ENCODE data around the gene RAP1GAP2.

RAP1GAP2 gene

DNA sequence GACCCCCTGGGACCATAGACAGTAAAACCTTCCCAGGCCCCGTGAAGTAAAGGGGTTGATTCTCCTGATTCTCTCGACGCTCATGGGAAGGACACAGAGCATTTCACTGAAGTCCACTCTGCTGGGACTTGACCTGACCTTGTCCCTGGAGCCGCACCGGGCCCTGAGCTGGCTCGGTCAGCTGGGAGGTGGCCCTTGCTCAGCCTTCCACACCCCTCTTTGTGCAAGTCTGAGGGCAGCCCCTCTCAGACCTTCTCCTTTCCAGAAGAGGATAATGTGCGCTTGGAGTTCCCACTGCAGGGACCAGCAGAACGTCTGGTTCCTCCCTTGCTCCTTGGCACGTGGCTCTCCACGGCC is 115.5 kb downstream of the RAP1GAP2 start:
- DNase-seq (ENCODE audit: low spot score): no peak

DNA sequence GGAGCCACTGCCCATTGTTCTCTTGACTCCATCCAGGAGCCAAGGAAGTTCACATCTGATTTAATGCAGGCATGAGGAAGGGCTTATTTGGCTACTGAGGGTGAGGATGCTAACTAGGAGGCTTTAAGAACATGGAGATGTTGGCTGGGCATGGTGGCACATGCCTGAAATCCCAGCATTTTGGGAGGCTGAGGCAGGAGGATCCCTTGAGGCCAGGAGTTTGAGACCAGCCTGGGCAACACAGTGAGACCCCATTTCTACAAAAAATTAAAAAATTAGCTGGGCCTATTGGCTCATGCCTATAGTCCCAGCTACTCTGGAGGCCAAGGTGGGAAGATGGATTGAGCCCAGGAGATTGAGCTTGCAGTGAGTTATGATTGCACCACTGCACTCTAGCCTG is 116.5 kb downstream of the RAP1GAP2 start:
- DNase-seq (ENCODE audit: low spot score): no peak

DNA sequence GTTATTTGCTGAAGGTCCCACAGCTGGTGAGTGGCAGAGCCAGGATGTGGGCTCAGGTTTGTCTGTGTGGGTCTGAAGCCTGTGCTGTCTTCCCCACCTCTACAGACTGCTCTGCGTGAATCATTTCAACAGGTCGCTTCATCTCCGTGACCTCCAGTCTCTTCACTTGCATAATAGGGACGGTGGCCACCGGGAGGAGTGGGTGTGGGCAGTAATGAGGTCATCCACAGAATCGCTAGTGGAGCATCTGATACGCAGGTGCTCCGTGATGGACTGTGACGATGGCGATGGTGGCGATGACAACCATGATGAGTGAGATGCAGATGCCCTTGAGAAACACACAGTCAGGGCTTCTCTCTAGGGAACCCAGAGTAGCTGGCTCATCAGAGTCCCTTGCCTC is 120.2 kb downstream of the RAP1GAP2 start:
- no peak for DNase-seq (ENCODE audit: low spot score)

DNA sequence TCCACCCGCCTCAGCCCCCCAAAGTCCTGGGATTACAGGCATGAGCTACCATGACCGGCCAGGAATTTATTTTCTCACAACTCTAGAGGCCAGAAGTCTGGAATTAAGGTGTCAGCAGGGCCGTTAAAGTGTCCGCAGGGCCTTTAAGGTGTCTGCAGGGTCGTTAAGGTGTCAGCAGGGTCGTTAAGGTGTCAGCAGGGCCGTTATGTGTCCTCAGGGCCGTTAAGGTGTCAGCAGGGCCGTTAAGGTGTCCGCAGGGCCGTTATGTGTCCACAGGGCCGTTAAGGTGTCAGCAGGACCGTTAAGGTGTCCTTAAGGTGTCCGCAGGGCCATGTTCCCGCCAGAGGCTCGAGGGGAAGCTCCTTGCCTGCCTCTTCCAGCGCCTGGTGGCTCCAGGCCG is 125.2 kb downstream of the RAP1GAP2 start:
- no peak for DNase-seq (ENCODE audit: low spot score)

DNA sequence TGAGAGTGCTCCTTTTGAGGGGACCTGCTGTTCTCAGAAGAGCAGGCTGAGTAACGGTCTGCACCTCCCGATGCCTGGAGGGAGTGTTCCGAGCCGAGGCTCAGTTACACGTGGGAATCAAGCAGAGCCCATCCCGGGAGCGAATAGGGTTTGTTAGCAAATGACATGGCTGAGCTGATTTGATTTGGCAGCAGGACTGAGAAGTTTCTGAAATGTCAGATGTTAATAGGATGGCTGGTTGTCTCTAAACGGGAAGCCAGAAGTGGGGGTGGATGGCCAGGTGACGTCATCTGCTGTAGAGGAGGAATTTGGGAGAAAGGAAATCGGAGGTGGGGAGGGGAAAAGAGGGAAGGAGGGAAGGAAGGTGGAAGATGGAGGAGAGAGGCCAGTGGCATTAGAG is 128.0 kb downstream of the RAP1GAP2 start:
- no peak for DNase-seq (ENCODE audit: low spot score)

DNA sequence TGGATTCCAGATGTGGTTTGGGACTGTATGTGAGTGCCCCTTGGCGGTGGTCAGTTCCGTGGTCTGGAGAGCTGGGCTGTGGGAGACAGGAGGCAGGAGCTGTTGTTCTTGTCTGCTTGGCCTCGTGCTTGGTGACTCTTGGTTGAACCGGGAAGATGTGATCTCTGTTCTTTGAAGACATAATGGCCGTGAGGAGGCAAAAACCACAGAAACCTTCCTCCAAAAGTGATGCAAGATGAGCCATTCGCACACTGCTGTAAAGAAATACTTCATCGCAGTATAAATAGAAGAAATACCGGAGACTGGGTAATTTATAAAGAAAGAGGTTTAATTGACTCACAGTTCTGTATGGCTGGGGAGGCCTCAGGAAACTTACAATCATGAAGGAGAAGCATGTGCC is 128.8 kb downstream of the RAP1GAP2 start:
- no peak for DNase-seq (ENCODE audit: low spot score)

DNA sequence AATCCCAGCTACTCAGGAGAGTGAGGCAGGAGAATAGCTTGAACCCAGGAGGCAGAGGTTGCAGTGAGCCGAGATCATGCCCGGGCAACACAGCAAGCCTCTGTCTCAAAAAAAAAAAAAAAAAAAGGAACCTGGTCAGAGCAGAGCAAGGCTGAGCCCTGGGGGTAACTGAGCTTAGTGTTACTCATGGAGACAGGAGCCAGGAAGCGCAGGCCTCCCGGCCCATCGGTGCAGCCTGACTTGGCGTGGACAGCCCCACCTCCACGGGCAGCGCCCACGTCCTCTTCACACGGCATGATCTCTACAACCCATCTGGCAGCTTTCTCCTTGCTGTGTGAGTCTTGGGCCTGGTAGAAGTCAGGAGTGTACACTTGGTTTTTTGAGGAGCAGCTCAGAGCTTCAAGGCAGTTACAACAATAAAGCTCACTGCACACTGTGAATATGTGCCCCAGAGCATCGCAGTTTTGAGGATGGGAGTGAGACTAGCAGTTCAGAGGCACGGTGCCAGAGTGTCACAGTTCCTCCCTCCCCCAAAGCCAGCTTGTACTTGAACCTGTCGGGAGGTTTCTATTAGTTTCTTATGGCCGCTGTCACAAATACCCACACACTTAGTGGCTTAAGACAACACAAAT is 129.9 kb downstream of the RAP1GAP2 start:
- no peak for DNase-seq (ENCODE audit: low spot score)

DNA sequence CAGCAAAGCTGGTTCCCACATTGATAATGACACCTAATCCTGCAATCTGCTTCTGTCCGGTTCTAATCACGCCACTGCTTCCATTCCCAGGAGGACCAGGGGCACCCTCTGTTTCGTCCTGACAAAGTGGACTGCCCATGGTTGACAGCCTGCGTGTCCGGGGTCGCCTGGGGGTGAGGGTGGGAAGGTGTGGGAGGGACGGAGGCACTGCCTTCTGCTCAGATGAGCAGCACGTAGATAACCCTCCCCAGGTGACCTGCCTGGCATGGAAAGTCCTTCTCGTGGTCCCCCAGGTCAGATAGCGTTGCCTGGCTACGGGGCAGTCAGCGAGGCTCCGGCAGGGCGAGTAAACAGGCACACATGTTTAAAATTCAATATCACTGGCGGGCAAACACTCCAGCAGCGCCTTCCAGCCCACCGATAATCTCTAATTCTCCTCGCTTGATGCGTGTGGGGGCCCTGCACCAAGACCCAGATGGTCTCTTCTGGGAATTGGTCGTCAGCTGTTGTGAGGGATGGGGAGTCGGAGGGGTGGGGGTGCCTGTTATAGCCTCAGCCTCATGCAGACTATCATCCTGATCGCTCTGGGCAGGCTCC is 132.2 kb downstream of the RAP1GAP2 start:
- DNase-seq (ENCODE audit: low spot score): no peak

DNA sequence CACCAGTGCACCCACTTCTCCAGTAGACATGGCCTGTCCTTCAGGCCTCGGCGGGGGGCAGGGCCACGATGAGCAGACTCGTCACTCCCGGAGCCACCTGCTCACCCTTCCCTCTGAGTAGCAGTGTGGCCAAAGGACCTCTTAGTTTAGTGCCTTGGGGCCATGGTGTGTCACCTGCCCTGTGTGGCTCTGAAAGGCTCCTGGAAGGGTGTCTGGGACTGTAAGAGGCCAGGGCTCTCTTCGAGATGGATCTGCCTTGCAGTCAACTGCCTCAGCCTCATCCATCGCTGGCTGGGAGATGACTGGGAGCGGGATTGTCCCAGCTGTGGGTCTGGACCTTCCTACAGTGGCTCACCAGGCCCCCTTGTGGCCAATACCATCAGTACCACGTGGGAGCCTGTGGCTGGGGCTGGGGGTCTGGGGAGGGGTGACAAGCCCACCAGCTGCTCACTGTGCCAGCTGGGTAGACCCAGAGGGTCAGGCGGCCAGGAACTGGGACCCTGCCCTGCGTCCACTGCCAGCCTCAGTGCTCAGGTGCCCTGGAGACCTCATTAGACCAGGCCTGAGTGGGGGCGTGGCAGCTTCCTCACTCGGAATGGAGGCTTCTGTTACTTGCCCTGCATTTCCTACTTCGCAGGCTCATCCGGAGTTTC is 133.8 kb downstream of the RAP1GAP2 start:
- DNase-seq (ENCODE audit: low spot score): peak; percentile 42

DNA sequence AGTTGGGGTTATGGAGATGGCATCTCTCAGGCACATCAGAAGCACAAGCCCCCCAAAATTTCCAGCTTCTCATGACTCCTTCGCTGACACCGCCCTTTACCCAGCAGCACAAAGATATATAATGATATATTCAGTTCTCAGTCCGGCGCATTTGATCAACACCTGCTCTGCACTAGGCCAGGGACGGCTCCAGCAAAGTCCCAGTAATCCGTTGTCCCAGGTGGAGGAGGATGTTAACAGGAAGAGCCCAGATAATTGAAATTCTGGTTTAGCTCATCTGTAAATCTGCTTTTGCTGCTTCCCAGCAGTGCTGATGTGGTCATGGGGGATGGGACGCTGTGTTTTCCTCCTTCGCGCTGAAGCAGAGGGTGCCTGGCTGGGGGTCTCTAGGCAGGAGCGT is 135.6 kb downstream of the RAP1GAP2 start:
- no peak for DNase-seq (ENCODE audit: low spot score)

DNA sequence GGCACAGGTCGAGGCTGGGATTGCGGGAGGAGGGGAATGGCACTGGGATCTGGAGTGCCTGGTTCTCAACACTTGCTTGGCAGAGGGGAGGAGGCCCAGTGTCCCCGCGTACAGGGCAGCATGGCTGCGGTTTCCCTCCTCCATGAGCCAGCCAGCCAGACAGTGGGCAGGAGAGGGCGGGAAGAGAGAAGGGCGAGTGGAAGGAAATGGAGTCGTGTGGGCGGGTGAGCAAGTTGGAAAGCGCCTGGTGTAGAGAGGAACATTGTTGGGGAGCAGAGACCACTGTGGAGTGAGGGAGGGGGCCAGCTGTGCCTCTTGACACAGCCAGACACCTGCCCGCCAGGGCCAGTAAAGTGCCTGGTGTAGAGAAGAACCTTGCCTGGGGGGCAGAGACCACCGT is 136.7 kb downstream of the RAP1GAP2 start:
- DNase-seq (ENCODE audit: low spot score): no peak

DNA sequence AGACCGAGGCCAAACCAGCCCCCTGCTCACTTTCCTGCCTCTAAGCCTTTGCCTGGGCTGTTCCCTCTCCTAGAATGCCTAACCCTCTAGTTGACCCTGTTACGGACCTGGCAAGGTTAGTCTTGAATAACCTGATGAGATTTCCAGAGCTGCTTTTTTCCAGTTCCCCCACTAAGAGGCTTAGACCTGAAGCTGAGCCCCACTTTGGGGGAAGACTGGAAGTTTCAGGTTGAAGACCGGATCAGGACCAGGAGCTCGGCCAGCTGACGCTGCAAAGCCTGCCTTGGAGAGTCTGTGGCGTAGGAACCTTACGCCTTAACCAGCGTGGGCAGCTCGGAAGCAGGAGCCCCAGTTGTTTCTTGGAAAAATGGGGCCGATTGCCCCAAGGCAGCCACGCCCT is 137.4 kb downstream of the RAP1GAP2 start:
- no peak for DNase-seq (ENCODE audit: low spot score)

DNA sequence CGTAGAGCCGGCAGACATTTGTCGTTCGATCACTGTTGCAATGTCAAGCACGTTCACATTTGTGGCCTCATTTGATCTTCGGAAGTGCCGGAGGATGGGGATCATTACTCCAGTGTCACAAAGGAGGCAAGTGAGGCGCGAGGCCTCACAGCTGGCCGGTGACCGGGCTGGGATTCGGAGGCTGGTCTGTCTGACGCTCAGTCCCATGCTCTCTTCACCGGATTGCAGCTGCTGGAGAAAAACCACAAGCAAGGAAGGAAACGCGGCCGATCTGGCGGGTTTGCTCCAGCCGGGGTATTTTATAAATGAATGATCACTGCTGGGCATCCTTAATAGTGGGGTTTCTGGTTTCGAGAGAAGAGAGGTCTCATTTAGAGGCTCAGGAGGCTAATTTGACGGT is 139.4 kb downstream of the RAP1GAP2 start:
- DNase-seq (ENCODE audit: low spot score): no peak

DNA sequence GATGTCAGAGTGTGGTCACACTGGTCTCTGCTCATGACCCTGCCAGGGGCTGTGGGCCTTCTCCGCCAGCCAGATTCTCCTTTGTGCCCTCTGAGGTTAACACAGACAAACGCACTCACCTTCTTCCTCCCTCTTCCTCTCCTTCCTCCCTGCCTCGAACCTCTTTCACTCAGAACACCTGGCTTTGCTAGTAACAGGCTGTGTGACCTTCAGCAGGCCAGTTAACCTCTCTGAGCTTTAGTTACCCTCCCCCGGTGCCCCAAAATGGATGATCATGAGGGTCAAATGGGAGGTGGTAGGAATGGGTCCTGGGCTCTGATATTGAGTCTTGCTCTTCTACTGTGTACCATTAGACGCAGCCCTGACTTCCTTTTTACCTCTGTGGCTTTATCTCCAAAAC is 140.1 kb downstream of the RAP1GAP2 start:
- no peak for DNase-seq (ENCODE audit: low spot score)

DNA sequence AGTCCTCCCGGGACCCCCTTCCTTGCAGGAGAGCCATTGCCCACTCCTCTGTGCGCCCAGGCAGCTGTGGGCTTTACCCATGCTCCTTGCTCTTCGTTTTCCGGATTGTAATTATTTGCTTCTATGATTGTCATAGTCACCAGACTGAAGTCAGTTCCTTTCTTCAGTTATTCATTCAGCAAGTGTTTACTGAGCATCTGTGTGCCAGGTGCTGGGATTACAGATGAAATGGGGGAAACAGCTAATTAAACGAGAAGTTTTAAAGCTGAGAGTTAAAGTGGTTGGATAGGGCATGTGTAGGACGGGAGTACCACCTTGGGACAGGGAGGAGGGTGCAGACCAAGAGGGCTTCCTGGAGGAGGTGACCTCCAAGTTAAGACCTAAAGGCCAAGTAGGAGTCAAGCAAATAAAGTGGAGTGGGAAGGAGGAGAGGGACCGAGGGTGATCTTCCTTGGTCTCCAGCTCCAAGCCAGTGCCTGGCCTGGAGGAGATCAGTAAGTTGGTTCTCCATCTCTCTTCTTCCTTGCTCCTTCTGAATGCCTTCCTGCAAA is 140.6 kb downstream of the RAP1GAP2 start:
- no peak for DNase-seq (ENCODE audit: low spot score)

DNA sequence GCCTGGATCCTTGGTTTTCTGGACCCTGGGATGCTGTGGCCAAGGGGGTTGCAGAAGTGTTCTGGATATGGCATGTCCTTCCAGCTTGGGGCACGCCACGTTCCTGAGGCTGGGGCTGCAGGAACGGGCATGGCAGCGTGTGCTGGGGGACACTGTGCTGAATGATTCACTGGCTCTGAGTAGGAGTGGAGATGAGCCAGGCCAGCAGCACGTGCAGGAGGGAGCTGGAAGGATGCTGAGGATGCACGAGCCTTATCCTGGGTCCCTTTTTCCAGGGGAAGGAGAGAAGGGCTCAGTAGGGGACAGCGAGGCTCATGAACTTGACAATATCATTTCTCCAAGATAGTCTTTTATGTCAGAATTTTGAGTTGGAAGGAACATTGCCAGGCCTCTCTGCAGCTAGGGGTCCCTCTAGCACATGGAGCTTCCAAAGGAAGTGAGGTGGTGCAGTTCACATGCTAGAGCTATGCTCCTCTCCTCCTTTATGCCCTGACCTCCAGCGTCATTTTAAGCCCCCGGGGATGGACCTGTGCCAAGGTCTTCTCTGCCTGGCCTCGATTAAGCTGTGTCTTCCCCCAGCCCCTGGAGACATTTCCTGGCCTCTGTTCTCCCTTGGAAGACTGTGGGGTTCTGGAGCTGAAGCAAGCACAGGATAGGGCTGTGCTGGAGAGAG is 141.2 kb downstream of the RAP1GAP2 start:
- no peak for DNase-seq (ENCODE audit: low spot score)

DNA sequence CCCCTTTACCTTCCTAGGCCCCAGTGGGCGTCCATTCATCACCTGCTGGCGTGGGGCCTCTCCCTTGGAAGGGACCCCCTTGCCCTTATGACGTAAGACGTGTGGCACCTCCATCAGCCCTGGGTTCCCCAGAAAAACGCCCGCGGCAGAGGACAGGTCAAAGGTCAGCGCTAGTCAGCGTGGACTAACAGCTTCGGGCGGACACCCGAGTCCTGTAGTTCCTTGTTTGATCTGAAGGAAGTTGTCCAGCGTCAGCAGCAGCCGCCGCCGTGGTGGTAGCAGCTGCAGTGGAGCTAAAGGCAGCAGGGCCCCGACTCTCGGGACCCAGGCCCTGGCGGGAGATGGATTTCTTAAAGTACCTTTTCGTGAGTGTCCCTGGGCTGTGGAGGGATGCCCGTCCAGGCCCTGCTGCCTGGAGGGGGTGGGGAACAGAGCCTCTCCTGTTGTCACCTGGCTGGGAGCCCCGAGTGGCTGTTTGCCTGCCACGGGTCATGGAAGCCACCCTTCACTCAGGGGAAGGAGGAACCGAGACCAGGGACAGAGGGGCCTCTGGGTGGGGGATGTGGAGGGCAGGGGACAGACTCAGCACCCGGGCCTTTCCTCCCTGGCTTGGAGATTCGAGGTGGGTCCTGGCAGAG is 143.6 kb downstream of the RAP1GAP2 start:
- DNase-seq (ENCODE audit: low spot score): no peak

DNA sequence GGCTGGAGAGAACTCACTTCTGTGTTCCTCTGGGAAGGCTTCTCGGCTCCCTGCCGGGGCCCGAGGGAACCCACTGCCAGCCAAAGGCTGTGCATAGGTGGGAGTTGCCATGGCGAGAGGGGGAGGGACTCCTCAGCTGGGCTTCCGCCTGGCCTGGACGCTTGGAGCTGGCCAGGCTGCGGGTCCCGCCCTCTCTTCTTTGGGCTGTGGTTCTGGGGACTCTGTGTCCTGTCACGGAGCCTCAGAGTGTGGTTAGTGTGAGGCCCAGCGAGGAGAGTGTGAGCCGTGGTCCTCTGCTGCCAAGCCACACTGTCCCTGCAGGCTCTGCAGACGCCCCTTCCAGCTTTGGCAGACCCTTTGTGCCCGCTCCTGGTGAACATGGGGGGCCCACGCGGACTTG is 144.1 kb downstream of the RAP1GAP2 start:
- no peak for DNase-seq (ENCODE audit: low spot score)

DNA sequence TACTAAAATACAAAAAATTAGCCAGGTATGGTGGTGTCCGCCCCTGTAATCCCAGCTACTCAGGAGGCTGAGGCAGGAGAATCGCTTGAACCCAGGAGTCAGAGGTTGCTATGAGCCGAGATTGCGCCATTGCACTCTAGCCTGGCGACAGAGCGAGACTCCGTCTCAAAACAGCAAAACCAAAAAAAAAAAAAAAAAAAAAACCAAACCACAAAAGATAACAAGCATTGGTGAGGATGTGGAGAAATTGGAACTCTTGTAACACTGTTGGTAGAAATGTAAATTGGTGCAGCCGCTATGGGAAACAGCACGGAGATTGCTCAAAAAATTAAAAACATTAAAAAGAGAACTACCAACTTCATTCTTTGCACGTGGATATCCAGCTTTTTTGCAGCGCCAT is 147.7 kb downstream of the RAP1GAP2 start:
- no peak for DNase-seq (ENCODE audit: low spot score)

DNA sequence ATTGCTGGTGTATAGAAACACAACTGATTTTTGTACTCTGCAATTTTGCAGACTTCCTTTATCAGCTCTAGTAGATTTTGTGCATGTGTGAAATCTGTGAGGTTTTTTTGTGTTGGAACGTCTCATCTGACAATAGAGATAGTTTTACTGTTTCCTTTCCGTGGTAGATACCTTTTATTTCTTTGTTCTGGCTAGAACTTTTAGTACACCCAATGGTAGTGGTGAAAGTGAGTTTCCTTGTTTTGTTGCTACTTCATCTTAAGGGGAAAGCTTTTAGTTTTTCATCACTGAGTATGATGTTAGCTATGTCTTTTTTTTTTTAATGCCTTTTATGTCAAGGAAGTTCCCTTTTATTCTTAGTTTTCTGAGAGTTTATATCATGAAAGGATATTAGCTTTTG is 149.1 kb downstream of the RAP1GAP2 start:
- DNase-seq (ENCODE audit: low spot score): no peak

DNA sequence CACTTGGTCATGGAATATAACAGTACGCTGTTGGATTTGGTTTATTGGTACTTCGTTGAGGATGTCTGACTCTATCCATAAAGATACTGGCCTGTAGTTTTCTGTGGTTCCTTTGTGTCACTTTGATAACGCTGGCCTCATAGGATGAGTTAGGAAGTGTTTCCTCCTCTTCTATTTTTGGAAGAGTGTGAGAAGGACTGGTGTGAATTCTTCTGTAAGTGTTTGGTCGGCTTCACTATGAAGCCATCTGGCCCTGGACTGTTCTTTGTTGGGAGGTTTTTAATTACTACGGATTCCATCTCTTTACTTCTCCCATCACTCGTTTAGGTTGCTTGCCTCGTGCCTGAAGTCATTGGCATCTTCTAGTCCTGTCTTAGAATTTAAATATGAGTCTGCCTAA is 149.9 kb downstream of the RAP1GAP2 start:
- DNase-seq (ENCODE audit: low spot score): no peak

DNA sequence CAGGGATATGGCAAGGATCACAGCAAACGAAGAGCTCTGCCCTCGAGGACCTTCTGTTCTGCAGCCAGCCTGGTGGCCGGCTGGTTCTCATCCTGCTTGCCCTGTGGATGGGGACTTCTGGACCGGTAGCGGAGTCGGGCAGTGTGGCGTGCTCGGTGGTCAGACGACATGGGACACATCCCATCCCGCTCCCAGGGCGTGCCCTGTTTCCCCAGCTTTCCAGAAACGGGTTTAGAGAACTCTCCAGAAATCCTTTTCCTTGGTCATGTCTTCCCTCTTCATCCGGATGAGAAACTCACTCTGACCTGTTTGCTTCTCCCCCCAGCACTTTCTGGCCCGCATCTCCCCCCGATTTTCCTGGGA is 151.3 kb downstream of the RAP1GAP2 start:
- no peak for DNase-seq (ENCODE audit: low spot score)
